Measurements from ENCODE around the gene A1CF.
"Not testable (repeated sequence)": the region's sequence is repeated elsewhere in the genome, so short reads cannot be mapped to it uniquely, and the experiment has no call there.

Gene A1CF

DNA sequence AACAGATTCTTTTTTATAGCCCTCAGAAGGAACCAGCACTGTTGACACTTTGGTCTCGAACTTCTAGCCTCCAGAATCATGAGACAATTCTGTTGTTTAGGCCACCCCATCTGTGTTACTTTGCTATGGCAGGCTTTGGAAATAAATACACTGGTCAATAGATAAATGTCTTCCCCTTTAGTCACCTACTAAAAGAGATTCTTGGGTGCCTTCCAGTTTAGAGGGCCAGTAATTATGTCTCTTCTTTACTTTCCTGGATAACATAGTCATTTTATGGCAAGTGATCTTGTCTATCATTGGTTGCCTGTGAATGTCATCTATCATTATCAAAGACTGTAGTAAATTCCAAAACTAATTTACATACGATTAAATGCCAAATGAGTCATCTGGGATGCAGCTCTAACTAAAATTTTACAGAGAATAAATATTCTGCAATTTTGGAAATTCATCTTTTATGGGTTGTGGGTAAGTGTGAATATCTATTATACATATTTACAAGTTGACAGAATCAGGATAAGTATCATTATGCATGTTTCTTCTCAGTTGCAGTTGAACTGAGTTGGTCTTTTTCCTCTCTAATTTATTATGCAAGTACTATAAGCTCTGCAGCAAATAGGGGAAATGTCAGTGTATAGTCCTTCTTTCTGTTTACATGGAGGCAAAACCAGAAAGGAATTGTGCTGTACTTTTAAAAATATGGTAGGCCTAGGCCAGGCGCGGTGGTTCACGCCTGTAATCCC is 118.5 kb downstream of the A1CF start:
- H3K36me3 ChIP-seq (replicated peaks; ENCODE audit: low read depth, low read length); H3K79me2 ChIP-seq (ENCODE audit: low read length): not testable (repeated sequence)

More for the DNA sequence above, 118.5 kb downstream of the A1CF start:
- not testable (repeated sequence) for H3K4me3 ChIP-seq (ENCODE audit: low read length); H3K9me3 ChIP-seq (ENCODE audit: insufficient read depth, low read length); H2AFZ ChIP-seq (ENCODE audit: low read depth, low read length); H3K27ac ChIP-seq (ENCODE audit: low read length); H3K4me2 ChIP-seq (ENCODE audit: low read length); H3K9ac ChIP-seq (ENCODE audit: low read length); H3K27me3 ChIP-seq (ENCODE audit: low read depth, low read length); H4K20me1 ChIP-seq (ENCODE audit: insufficient read depth, low read length); H3K4me1 ChIP-seq (ENCODE audit: low read length)
